ENCODE results near the gene LRRC75A.

LRRC75A gene

DNA sequence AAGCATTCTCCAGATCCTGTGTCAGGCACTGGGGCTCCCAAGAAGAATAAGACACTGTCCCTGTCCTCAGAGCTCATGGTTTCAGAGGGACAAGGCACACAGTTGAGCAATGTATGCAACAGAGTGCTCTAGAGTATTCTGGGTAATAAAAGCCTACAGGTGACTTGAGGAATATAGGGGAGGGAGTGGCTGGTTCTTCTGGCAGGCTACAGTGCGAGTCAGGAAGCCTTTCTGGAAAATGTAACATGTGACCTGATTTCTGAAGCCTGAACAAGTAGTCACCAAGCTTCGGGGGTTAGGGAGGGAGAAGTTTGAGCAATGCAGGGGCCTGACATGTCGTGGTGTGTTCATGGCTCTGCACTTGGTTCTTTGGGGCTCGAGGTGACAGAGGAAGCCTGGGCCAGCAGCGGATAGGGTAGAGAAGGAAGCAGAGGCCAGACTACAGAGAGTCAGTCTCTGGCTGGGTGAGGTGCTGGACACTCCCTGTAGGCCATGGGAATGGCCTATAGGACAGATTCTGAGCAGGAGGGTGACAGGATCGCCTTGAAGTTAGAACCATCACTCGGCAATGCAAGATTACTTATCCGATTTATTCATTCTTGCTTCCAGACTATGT lies 16.0 kb upstream of the LRRC75A start:
- H3K36me3 ChIP-seq (ENCODE audit: insufficient read depth, low read length): no peaks in the 10 kb centered on the region
- no peak overlapping the region for H2AFZ ChIP-seq (ENCODE audit: low read length)
- H3K4me3 ChIP-seq (ENCODE audit: low read depth, low read length, poor library complexity, severe bottlenecking): no peak overlapping the region
- TF ChIP-seq EZH2 (IDR thresholded peaks at IDR 0.05; ENCODE audit: borderline replicate concordance, low read length): no peak
- TF ChIP-seq, protein P1, sequence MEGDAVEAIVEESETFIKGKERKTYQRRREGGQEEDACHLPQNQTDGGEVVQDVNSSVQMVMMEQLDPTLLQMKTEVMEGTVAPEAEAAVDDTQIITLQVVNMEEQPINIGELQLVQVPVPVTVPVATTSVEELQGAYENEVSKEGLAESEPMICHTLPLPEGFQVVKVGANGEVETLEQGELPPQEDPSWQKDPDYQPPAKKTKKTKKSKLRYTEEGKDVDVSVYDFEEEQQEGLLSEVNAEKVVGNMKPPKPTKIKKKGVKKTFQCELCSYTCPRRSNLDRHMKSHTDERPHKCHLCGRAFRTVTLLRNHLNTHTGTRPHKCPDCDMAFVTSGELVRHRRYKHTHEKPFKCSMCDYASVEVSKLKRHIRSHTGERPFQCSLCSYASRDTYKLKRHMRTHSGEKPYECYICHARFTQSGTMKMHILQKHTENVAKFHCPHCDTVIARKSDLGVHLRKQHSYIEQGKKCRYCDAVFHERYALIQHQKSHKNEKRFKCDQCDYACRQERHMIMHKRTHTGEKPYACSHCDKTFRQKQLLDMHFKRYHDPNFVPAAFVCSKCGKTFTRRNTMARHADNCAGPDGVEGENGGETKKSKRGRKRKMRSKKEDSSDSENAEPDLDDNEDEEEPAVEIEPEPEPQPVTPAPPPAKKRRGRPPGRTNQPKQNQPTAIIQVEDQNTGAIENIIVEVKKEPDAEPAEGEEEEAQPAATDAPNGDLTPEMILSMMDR (IDR thresholded peaks at IDR 0.05; ENCODE audit: low read length): no peak
- H3K4me1 ChIP-seq (ENCODE audit: insufficient read depth, low read length, severe bottlenecking): no peaks in the 10 kb centered on the region
- H3K9me3 ChIP-seq (ENCODE audit: low read length): no peaks in the 10 kb centered on the region
- H3K9ac ChIP-seq (ENCODE audit: low read length): no peak overlapping the region
- H3K27me3 ChIP-seq (ENCODE audit: insufficient read depth, low read length): no peaks in the 10 kb centered on the region
- no peaks in the 10 kb centered on the region for H3K9me2 ChIP-seq (ENCODE audit: low read depth, low read length)
- no peak overlapping the region for H3K4me2 ChIP-seq (ENCODE audit: low read length)
- no peak overlapping the region for H3K27ac ChIP-seq (ENCODE audit: low read depth, low read length, poor library complexity, severe bottlenecking)
- H3K79me2 ChIP-seq (ENCODE audit: insufficient read depth, low read length): no peaks in the 10 kb centered on the region
- H4K20me1 ChIP-seq (ENCODE audit: insufficient read depth, low read length): no peaks in the 10 kb centered on the region
- no peaks in the 10 kb centered on the region for H3F3A ChIP-seq (ENCODE audit: insufficient read depth, low read length)

DNA sequence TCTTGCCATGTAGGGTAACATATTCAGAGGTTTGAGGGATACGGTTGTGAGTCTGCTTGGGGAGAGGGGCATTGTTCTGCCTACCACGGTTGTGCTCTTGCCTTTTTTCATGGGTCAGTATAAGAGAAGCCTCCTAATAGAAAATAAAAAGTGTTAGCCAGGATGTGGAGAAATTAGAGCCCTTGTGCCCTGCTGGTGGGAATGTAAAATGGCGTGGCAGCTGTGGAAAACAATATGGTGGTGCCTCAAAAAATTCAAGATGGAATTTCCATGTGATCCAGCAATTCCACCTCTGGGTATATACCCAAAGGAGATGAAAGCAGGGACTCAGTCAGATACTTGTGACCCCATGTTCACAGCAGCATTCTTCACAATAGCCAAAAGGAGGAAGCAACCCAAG lies 14.2 kb upstream of the LRRC75A start:
- Histone ChIP-seq H3K27me3 (ENCODE audit: insufficient read depth, low read length) (no peaks in the 10 kb centered on the region), H3F3A (ENCODE audit: insufficient read depth, low read length) (no peaks in the 10 kb centered on the region), H3K27ac (ENCODE audit: low read depth, low read length, poor library complexity, severe bottlenecking) (no peak overlapping the region)

DNA sequence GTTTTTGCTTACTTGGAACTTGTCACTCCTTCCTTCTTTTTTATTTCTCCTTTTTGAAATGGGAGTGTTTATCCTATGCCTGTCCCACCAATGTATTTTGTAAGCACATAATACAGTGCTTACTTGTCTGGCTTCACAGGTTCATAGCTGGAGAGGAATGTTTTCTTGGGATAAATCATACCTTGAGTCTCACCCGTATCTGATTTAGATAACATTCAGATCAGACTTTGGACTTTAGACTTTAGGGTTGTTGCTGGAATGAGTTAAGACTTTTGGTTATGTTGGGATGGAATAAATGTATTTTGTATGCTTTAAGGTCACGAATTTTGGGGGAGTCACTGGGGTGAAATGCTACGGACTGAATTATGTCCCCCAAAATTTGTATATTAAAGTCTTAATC lies 13.0 kb upstream of the LRRC75A start:
- no peak overlapping the region for H3K4me2 ChIP-seq (ENCODE audit: low read length)
- H4K20me1 ChIP-seq (ENCODE audit: insufficient read depth, low read length): no peaks in the 10 kb centered on the region
- no peaks in the 10 kb centered on the region for H3K36me3 ChIP-seq (ENCODE audit: insufficient read depth, low read length)
- no peaks in the 10 kb centered on the region for H3K9me2 ChIP-seq (ENCODE audit: low read depth, low read length)
- TF ChIP-seq EZH2 (IDR thresholded peaks at IDR 0.05; ENCODE audit: borderline replicate concordance, low read length): no peak
- TF ChIP-seq, protein P1 (IDR thresholded peaks at IDR 0.05; ENCODE audit: low read length): no peak
- H3K27ac ChIP-seq (ENCODE audit: low read depth, low read length, poor library complexity, severe bottlenecking): no peak overlapping the region
- H3K4me1 ChIP-seq (ENCODE audit: insufficient read depth, low read length, severe bottlenecking): no peaks in the 10 kb centered on the region
- no peaks in the 10 kb centered on the region for H3K79me2 ChIP-seq (ENCODE audit: insufficient read depth, low read length)
- H3K9ac ChIP-seq (ENCODE audit: low read length): no peak overlapping the region
- no peaks in the 10 kb centered on the region; the same call in 1 of the 2 replicates for H3K27me3 ChIP-seq (ENCODE audit: insufficient read depth, low read length)
- no peak overlapping the region for H2AFZ ChIP-seq (ENCODE audit: low read length)
- H3K9me3 ChIP-seq (ENCODE audit: low read length): no peaks in the 10 kb centered on the region
- H3F3A ChIP-seq (ENCODE audit: insufficient read depth, low read length): no peaks in the 10 kb centered on the region
- H3K4me3 ChIP-seq (ENCODE audit: low read depth, low read length, poor library complexity, severe bottlenecking): no peak overlapping the region

More for the DNA sequence above, 14.2 kb upstream of the LRRC75A start:
- H4K20me1 ChIP-seq (ENCODE audit: insufficient read depth, low read length): no peaks in the 10 kb centered on the region
- H2AFZ ChIP-seq (ENCODE audit: low read length): no peak overlapping the region
- H3K79me2 ChIP-seq (ENCODE audit: insufficient read depth, low read length): no peaks in the 10 kb centered on the region
- no peaks in the 10 kb centered on the region for H3K9me2 ChIP-seq (ENCODE audit: low read depth, low read length)
- no peak for TF ChIP-seq EZH2 (IDR thresholded peaks at IDR 0.05; ENCODE audit: borderline replicate concordance, low read length)
- TF ChIP-seq, protein P1 (IDR thresholded peaks at IDR 0.05; ENCODE audit: low read length): no peak
- no peaks in the 10 kb centered on the region for H3K9me3 ChIP-seq (ENCODE audit: low read length)
- no peaks in the 10 kb centered on the region for H3K36me3 ChIP-seq (ENCODE audit: insufficient read depth, low read length)
- H3K9ac ChIP-seq (ENCODE audit: low read length): no peak overlapping the region
- H3K4me2 ChIP-seq (ENCODE audit: low read length): no peak overlapping the region
- no peak overlapping the region for H3K4me3 ChIP-seq (ENCODE audit: low read depth, low read length, poor library complexity, severe bottlenecking)
- H3K4me1 ChIP-seq (ENCODE audit: insufficient read depth, low read length, severe bottlenecking): no peaks in the 10 kb centered on the region
